ENCODE measurements around the gene FMO3. TPM values are rescaled to one million over a fixed set of nuclear protein-coding genes. Genes with fewer than 3 reads are reported as not detected.

FMO3 gene
- total RNA-seq, 2 experiments from 2014 or later, result not detected

- Histone ChIP-seq H2AFZ (ENCODE audit: low read length) (no peak overlapping the region), H3K4me3 (ENCODE audit: low read depth, low read length, poor library complexity, severe bottlenecking) (no peak overlapping the region), H3K4me1 (ENCODE audit: insufficient read depth, low read length, poor library complexity, severe bottlenecking) (no peaks in the 10 kb centered on the region), H3K79me2 (ENCODE audit: insufficient read depth, low read depth, low read length) (no peaks in the 10 kb centered on the region), H3K4me2 (ENCODE audit: low read length) (no peak overlapping the region), H3K36me3 (ENCODE audit: insufficient read depth, low read length) (no peaks in the 10 kb centered on the region), H3K9me2 (ENCODE audit: insufficient read depth, low read length) (no peaks in the 10 kb centered on the region), H3K9me3 (ENCODE audit: low read length) (no peaks in the 10 kb centered on the region), H4K20me1 (ENCODE audit: insufficient read depth, low read length) (no peaks in the 10 kb centered on the region), H3K27ac (ENCODE audit: low read depth, low read length, poor library complexity, severe bottlenecking) (no peak overlapping the region)
- no peak for DNase-seq (ENCODE audit: low spot score)
- intact Hi-C loops (cut with micrococcal nuclease; ENCODE audit: unreplicated experiment), result no loop called here
- BruUV-seq (replicated peaks), result no TSS peak
- ChIA-PET CTCF (ENCODE audit: unreplicated experiment) (no interaction called here), POLR2A (interaction anchor here (0.5 to 1.0 kb wide), 3 partner anchors 10 to 1230 kb away, joined by 3 read pairs; no protein-coding TSS in a partner anchor)
- TF ChIP-seq CTCF (conservative IDR thresholded peaks at IDR 0.05; ENCODE audit: low read length), result no peak
- no peak for TF ChIP-seq EZH2phosphoT487 (IDR thresholded peaks at IDR 0.05; ENCODE audit: borderline replicate concordance, low read depth, low read length)
Observed at GRCh38 chr1:171140956-171141687, 50.4 kb downstream of the FMO3 start.

- H3K4me2 ChIP-seq (ENCODE audit: low read length), result no peak overlapping the region
- intact Hi-C loops (cut with micrococcal nuclease; ENCODE audit: unreplicated experiment), result no loop called here
- H3K4me3 ChIP-seq (ENCODE audit: low read depth, low read length, poor library complexity, severe bottlenecking), result no peak overlapping the region
- DNase-seq (ENCODE audit: low spot score), result no peak
- no TSS peak for BruUV-seq (replicated peaks)
- no peak overlapping the region for H3K27ac ChIP-seq (ENCODE audit: low read depth, low read length, poor library complexity, severe bottlenecking)
- H3K36me3 ChIP-seq (ENCODE audit: insufficient read depth, low read length), result no peaks in the 10 kb centered on the region
- H2AFZ ChIP-seq (ENCODE audit: low read length), result no peak overlapping the region
- ChIA-PET CTCF (ENCODE audit: unreplicated experiment) (no interaction called here), POLR2A (interaction anchor here (0.5 to 1.0 kb wide), 2 partner anchors 9 to 1231 kb away, joined by 3 read pairs; no protein-coding TSS in a partner anchor)
- TF ChIP-seq EZH2phosphoT487 (IDR thresholded peaks at IDR 0.05; ENCODE audit: borderline replicate concordance, low read depth, low read length), result no peak
- no peak for TF ChIP-seq CTCF (conservative IDR thresholded peaks at IDR 0.05; ENCODE audit: low read length)
- no peaks in the 10 kb centered on the region for H3K9me2 ChIP-seq (ENCODE audit: insufficient read depth, low read length)
- H3K4me1 ChIP-seq (ENCODE audit: insufficient read depth, low read length, poor library complexity, severe bottlenecking), result no peaks in the 10 kb centered on the region
- no peaks in the 10 kb centered on the region for H4K20me1 ChIP-seq (ENCODE audit: insufficient read depth, low read length)
- no peaks in the 10 kb centered on the region for H3K9me3 ChIP-seq (ENCODE audit: low read length)
- no peaks in the 10 kb centered on the region for H3K79me2 ChIP-seq (ENCODE audit: insufficient read depth, low read depth, low read length)
Observed at GRCh38 chr1:171141688-171142415, 51.1 kb downstream of the FMO3 start.
